Measurements from ENCODE around the gene TMEM167B.

GRCh38 chr1:109056064-109056463, 34.5 kb upstream of the TMEM167B start:
- TF ChIP-seq HNF4G (IDR thresholded peaks at IDR 0.05) (no peak), REST (IDR thresholded peaks at IDR 0.05) (no peak), SP1 (IDR thresholded peaks at IDR 0.05) (no peak)

All from liver (tissue), 2 donors.